Measurements from ENCODE around the gene BORCS6.
"Not testable (repeated sequence)": the region's sequence is repeated elsewhere in the genome, so short reads cannot be mapped to it uniquely, and the experiment has no call there.

BORCS6 gene

GRCh38 chr17:8189711-8190477, at the start of gene BORCS6:
TSS of gene BORCS6 (minus strand) at chr17:8190180. CDS start at chr17:8190140, 40 bp downstream.
- DNase-seq = peak; percentile 98

GRCh38 chr17:8237886-8238285, 47.9 kb upstream of the BORCS6 start:
- no peak for DNase-seq

- DNase-seq = no peak
Observed at GRCh38 chr17:8237175-8237574, 47.2 kb upstream of the BORCS6 start.

- DNase-seq = no peak
Observed at GRCh38 chr17:8235676-8236075, 45.7 kb upstream of the BORCS6 start.

- no peak for DNase-seq
Observed at GRCh38 chr17:8234361-8235270, 44.6 kb upstream of the BORCS6 start.

- DNase-seq = no peak
Observed at GRCh38 chr17:8231701-8232100, 41.7 kb upstream of the BORCS6 start.

GRCh38 chr17:8227238-8227581, 37.2 kb upstream of the BORCS6 start:
- no peak for DNase-seq

- DNase-seq = peak; percentile 43 to 56
Observed at GRCh38 chr17:8226536-8227237, 36.7 kb upstream of the BORCS6 start.

GRCh38 chr17:8225813-8226535, 36.0 kb upstream of the BORCS6 start:
- peak; percentile 71 to 84 for DNase-seq

- DNase-seq = no peak
Observed at GRCh38 chr17:8224891-8225812, 35.2 kb upstream of the BORCS6 start.

GRCh38 chr17:8223356-8224126, 33.6 kb upstream of the BORCS6 start:
- peak; percentile 54 to 62 for DNase-seq

GRCh38 chr17:8222630-8223355, 32.8 kb upstream of the BORCS6 start:
- DNase-seq = peak; percentile 92

- DNase-seq = peak in 1 of 2 donors; percentile 81
Observed at GRCh38 chr17:8222380-8222629, 32.3 kb upstream of the BORCS6 start.

GRCh38 chr17:8221663-8222379, 31.8 kb upstream of the BORCS6 start:
- peak; percentile 91 to 96 for DNase-seq

GRCh38 chr17:8220783-8221662, 31.0 kb upstream of the BORCS6 start:
- peak; percentile 90 to 93 for DNase-seq

GRCh38 chr17:8214000-8214399, 24.0 kb upstream of the BORCS6 start:
- not testable (repeated sequence) for DNase-seq

- DNase-seq = no peak
Observed at GRCh38 chr17:8212312-8213180, 22.6 kb upstream of the BORCS6 start.
